HepG2 (cell line): Measurements from ENCODE around the gene NEK6. TPM values are rescaled to one million over a fixed set of nuclear protein-coding genes. Genes with fewer than 3 reads are reported as not detected.
A peak's percentile ranks its signal among the peaks of the same experiment; 100 is the strongest.

ENCODE experiments used
- ASH2L ChIP-seq: fragments of 300-600, 200-600 bp; sonication (generic); IDR thresholded peaks from 2 replicates; pipeline ENCODE4 v1.7.0; 2017; ENCODE audit warnings: low read depth, mild to moderate bottlenecking, moderate library complexity, mixed read lengths, low read length; ENCODE audit not compliant: insufficient read length
- BORCS8-MEF2B ChIP-seq: sonication (generic); formaldehyde crosslinking; IDR thresholded peaks from 2 replicates; pipeline ENCODE4 v1.8.0; 2022; ENCODE audit warnings: mild to moderate bottlenecking, missing genetic modification reagents
- CBX2 ChIP-seq, 2 experiments: fragments of 200-600 bp in 1 of 2; sonication (generic); formaldehyde crosslinking in 1 of 2; IDR thresholded peaks; 2 replicates each; pipeline versions ENCODE4 v1.7.0 to v1.8.1; 2018 to 2022; ENCODE audit warnings: low read depth in 2 of 2, low read length in 1 of 2, mild to moderate bottlenecking in 1 of 2, missing genetic modification reagents in 1 of 2
- CEBPG ChIP-seq: IDR thresholded peaks from 2 replicates; pipeline ENCODE4 v1.6.1; 2016
- FOXK1 ChIP-seq: sonication (generic); formaldehyde crosslinking; IDR thresholded peaks from 2 replicates; pipeline ENCODE4 v1.4.0; 2020; ENCODE audit warnings: low read depth, missing genetic modification reagents, borderline replicate concordance
- KAT8 ChIP-seq: IDR thresholded peaks from 2 replicates; pipeline ENCODE4 v1.6.1; 2016; ENCODE audit warnings: missing genetic modification reagents, missing compliant biosample characterization
- KLF13 ChIP-seq: sonication (generic); formaldehyde crosslinking; IDR thresholded peaks from 2 replicates; pipeline ENCODE4 v1.4.0; 2020; ENCODE audit warnings: mild to moderate bottlenecking, missing genetic modification reagents
- NFIC ChIP-seq: IDR thresholded peaks from 2 replicates; pipeline ENCODE4 v1.6.1; 2012; ENCODE audit warnings: mild to moderate bottlenecking, low read length, inconsistent platforms
- PHF21A ChIP-seq: sonication (generic); formaldehyde crosslinking; IDR thresholded peaks from 2 replicates; pipeline ENCODE4 v1.5.0; 2020; ENCODE audit warnings: mild to moderate bottlenecking, missing genetic modification reagents
- POLR2G ChIP-seq: fragments of 200-400 bp; formaldehyde crosslinking; IDR thresholded peaks from 2 replicates; pipeline ENCODE4 v1.6.1; 2018; ENCODE audit warnings: mild to moderate bottlenecking, low read depth, low read length, moderate library complexity
- RARG ChIP-seq: sonication (generic); formaldehyde crosslinking; IDR thresholded peaks from 2 replicates; pipeline ENCODE4 v1.4.0; 2020; ENCODE audit warnings: low read depth, mild to moderate bottlenecking, missing genetic modification reagents
- RBM22 ChIP-seq: fragments of 200-400 bp; formaldehyde crosslinking; optimal IDR thresholded peaks from 2 replicates; pipeline ENCODE3; 2017; ENCODE audit warnings: mild to moderate bottlenecking, low read length, moderate library complexity
- RORA ChIP-seq: sonication (generic); formaldehyde crosslinking; IDR thresholded peaks from 2 replicates; pipeline ENCODE4 v1.5.0; 2020; ENCODE audit warnings: mild to moderate bottlenecking, missing genetic modification reagents, moderate library complexity
- SOX5 ChIP-seq: IDR thresholded peaks from 2 replicates; pipeline ENCODE4 v1.6.1; 2016; ENCODE audit warnings: borderline replicate concordance
- SRSF1 ChIP-seq: fragments of 200-400 bp; formaldehyde crosslinking; optimal IDR thresholded peaks from 2 replicates; pipeline ENCODE3; 2017; ENCODE audit warnings: mild to moderate bottlenecking, low read depth, low read length, moderate library complexity
- TMF1 ChIP-seq: sonication (generic); formaldehyde crosslinking; IDR thresholded peaks from 2 replicates; pipeline ENCODE4 v1.8.1; 2022; ENCODE audit warnings: low read depth, missing genetic modification reagents
- YEATS4 ChIP-seq: sonication (generic); formaldehyde crosslinking; IDR thresholded peaks from 2 replicates; pipeline ENCODE4 v1.4.0; 2020; ENCODE audit warnings: missing genetic modification reagents, borderline replicate concordance
- ZBTB37 ChIP-seq: sonication (generic); formaldehyde crosslinking; IDR thresholded peaks from 2 replicates; pipeline ENCODE4 v1.4.0; 2020; ENCODE audit warnings: mild to moderate bottlenecking, missing genetic modification reagents
- ZBTB38 ChIP-seq: sonication (generic); formaldehyde crosslinking; IDR thresholded peaks from 2 replicates; pipeline ENCODE4 v1.5.1; 2020; ENCODE audit warnings: mild to moderate bottlenecking, missing genetic modification reagents
- ZBTB7B ChIP-seq: sonication (generic); formaldehyde crosslinking; IDR thresholded peaks from 2 replicates; pipeline ENCODE4 v1.4.0; 2020; ENCODE audit warnings: missing genetic modification reagents
- ZC3H13 ChIP-seq: sonication (generic); formaldehyde crosslinking; IDR thresholded peaks from 2 replicates; pipeline ENCODE4 v1.8.1; 2023; ENCODE audit warnings: mild to moderate bottlenecking, missing genetic modification reagents, moderate library complexity
- ZFAT ChIP-seq: sonication (generic); formaldehyde crosslinking; conservative IDR thresholded peaks from 2 replicates; pipeline ENCODE4 v1.8.1; 2023; ENCODE audit warnings: missing genetic modification reagents, inconsistent platforms
- ZNF20 ChIP-seq: sonication (generic); formaldehyde crosslinking; IDR thresholded peaks from 2 replicates; pipeline ENCODE4 v1.4.0; 2020; ENCODE audit warnings: mild to moderate bottlenecking, moderate library complexity, missing genetic modification reagents
- ZNF331 ChIP-seq: sonication (generic); formaldehyde crosslinking; IDR thresholded peaks from 2 replicates; pipeline ENCODE4 v1.4.0; 2020; ENCODE audit warnings: missing genetic modification reagents
- ZNF350 ChIP-seq: sonication (generic); formaldehyde crosslinking; IDR thresholded peaks from 2 replicates; pipeline ENCODE4 v1.4.0; 2020; ENCODE audit warnings: mild to moderate bottlenecking, low read depth, missing genetic modification reagents, borderline replicate concordance
- ZNF552 ChIP-seq: sonication (generic); formaldehyde crosslinking; IDR thresholded peaks from 2 replicates; pipeline ENCODE4 v1.9.0; 2022; ENCODE audit warnings: missing genetic modification reagents, mild to moderate bottlenecking, borderline replicate concordance
- ZNF761 ChIP-seq: sonication (generic); formaldehyde crosslinking; conservative IDR thresholded peaks from 2 replicates; pipeline ENCODE4 v1.4.0; 2020; ENCODE audit warnings: mild to moderate bottlenecking, missing genetic modification reagents
- ZNF83 ChIP-seq: sonication (generic); formaldehyde crosslinking; IDR thresholded peaks from 2 replicates; pipeline ENCODE4 v1.4.0; 2020; ENCODE audit warnings: missing genetic modification reagents, mild to moderate bottlenecking, borderline replicate concordance
- ZSCAN5A ChIP-seq: sonication (generic); formaldehyde crosslinking; IDR thresholded peaks from 2 replicates; pipeline ENCODE4 v1.8.0; 2022; ENCODE audit warnings: mild to moderate bottlenecking, missing genetic modification reagents, borderline replicate concordance
- polyA plus RNA-seq, 8 experiments: library from polyadenylated mRNA; depleted of rRNA in 3 of 8; stranded (reverse) in 7 of 8; unstranded in 1 of 8; fragments of >200 nt; fragmentation: Illumina TruSeq in 4 of 8; extraction: Trizol in 4 of 8; gene quantifications; 2 replicates each; pipeline versions ENCODE4 v1.2.1 to v1.2.3, GENCODE V29; 2011 to 2016; ENCODE audit warnings: low read depth in 4 of 8, missing spikeins in 1 of 8, mixed read lengths in 1 of 8; ENCODE audit not compliant: insufficient read depth in 1 of 8
- total RNA-seq, 5 experiments: library from RNA; depleted of rRNA; stranded (reverse); fragments of >200 nt; fragmentation: Illumina TruSeq; extraction: Trizol; gene quantifications; 2 replicates each; pipeline ENCODE4 v1.2.3, GENCODE V29; 2016; ENCODE audit warnings: low read depth in 1 of 5

NEK6 gene
- total and polyA plus RNA-seq, 2 of the 13 experiments (the other 11 are each of a cell fraction or from before 2014, with no cell fraction given): 30.4 to 119 TPM

DNA sequence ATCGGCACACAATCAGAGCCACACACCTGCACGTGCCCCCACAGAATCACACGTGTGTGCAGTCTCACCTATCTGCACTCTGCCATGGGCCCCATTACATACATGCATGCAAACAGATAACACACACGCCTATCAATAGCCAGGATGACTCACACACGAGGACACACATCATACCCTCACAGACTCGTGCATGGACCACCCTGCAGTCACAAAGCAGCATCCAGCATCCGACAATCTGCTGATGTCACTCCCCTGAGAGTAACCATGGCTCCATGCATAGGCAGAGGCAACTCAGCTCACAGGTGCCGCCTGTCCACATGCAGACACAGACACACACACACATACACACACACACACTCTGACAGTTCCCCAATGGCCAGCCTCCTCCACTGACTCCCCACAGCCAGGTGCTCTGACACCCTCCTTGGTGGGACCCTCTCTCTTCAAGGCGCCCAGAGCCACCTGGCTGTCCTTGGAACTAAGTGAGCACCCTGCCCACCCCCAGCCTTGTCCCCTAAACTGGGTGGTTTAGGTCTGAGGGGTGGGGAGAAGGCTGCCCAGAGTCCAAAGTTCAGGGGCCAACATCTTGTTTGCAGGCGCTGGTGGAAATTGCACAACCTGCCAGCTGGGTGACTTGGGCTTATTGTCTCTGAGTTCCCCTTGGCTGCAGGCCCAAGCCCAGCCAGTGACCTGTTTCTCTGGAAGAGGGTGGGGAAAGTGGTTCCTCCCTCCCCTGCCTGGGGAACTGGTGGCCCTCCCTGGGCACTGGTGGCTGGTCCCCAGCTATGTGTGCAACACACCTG lies 34.6 kb upstream of the NEK6 start (continued):
- TF ChIP-seq SRSF1 (peak; percentile 84), RARG (CRISPR knock-in tag) (no peak), ZNF83 (CRISPR knock-in tag) (no peak), PHF21A (CRISPR knock-in tag) (peak; percentile 99), BORCS8-MEF2B (CRISPR knock-in tag) (peak; percentile 82; the same call in 1 of the 2 replicates), KAT8 (peak; percentile 81), ZNF331 (peak; percentile 95), CEBPG (peak; percentile 99), ASH2L (peak; percentile 96), RORA (CRISPR knock-in tag) (no peak), POLR2G (0 out of 2 replicates have a peak, but pooled peaks have one; percentile 36), KLF13 (CRISPR knock-in tag) (0 out of 2 replicates have a peak, but pooled peaks have one; percentile 29), ZNF761 (CRISPR knock-in tag) (peak; percentile 85), ZBTB38 (CRISPR knock-in tag) (peak; percentile 78), TMF1 (no peak), ZNF350 (CRISPR knock-in tag) (peak; percentile 94), ZFAT (no peak), ZC3H13 (CRISPR knock-in tag) (peak; percentile 25; the same call in 1 of the 2 replicates), CBX2 (IDR thresholded peaks at IDR 0.05; ENCODE audit: low read depth, low read length) (no peak), CBX2 (CRISPR knock-in tag; IDR thresholded peaks at IDR 0.05; ENCODE audit: low read depth) (no peak), RBM22 (peak; percentile 44), NFIC (peak; percentile 42; the same call in 1 of the 2 replicates), ZNF552 (peak; percentile 12; the same call in 1 of the 2 replicates), SOX5 (peak; percentile 96), ZNF20 (CRISPR knock-in tag) (0 out of 2 replicates have a peak, but pooled peaks have one; percentile 57), ZBTB7B (peak; percentile 98), FOXK1 (CRISPR knock-in tag) (peak; percentile 90; the same call in 1 of the 2 replicates), ZBTB37 (CRISPR knock-in tag) (no peak), YEATS4 (CRISPR knock-in tag) (peak; percentile 87), ZSCAN5A (CRISPR knock-in tag) (peak; percentile 65; the same call in 1 of the 2 replicates)
